Activated CD8-positive, alpha-beta memory T cell treated with anti-CD3 and anti-CD28 coated beads for 24 hours (primary cell): Measurements from ENCODE around the gene SSTR3.
A peak's percentile ranks its signal among the peaks of the same experiment; 100 is the strongest.

Experiments used
- DNase-seq: peaks from one replicate; pipeline ENCODE4 v3.0.0-alpha.2; 2020

SSTR3 gene

GRCh38 chr22:37163575-37164504 is 48.4 kb downstream of the SSTR3 start:
- peak; percentile 88 for DNase-seq

- DNase-seq: no peak
These were observed 49.2 kb downstream of the SSTR3 start for GRCh38 chr22:37163096-37163489.

GRCh38 chr22:37162221-37163095 is 49.8 kb downstream of the SSTR3 start:
- DNase-seq: peak; percentile 93

GRCh38 chr22:37161443-37161842 is 50.8 kb downstream of the SSTR3 start:
- DNase-seq: no peak

GRCh38 chr22:37160027-37160426 is 52.2 kb downstream of the SSTR3 start:
- no peak for DNase-seq

- no peak for DNase-seq
These were observed 53.4 kb downstream of the SSTR3 start for GRCh38 chr22:37158963-37159290.

GRCh38 chr22:37157516-37158285 is 54.6 kb downstream of the SSTR3 start:
- DNase-seq: no peak

- DNase-seq: no peak
These were observed 55.4 kb downstream of the SSTR3 start for GRCh38 chr22:37156686-37157435.

GRCh38 chr22:37155971-37156370 is 56.3 kb downstream of the SSTR3 start:
- no peak for DNase-seq

- no peak for DNase-seq
These were observed 57.2 kb downstream of the SSTR3 start for GRCh38 chr22:37154925-37155712.
